Mucosa of stomach (tissue), 1 donor: Measurements from ENCODE around the gene FMNL2.

Source experiments
- H3K27me3 ChIP-seq: one replicate; pipeline ENCODE4 v1.7.0; 2013; ENCODE audit warnings: mild to moderate bottlenecking, low read length; ENCODE audit not compliant: control insufficient read depth, insufficient read depth
- H3K36me3 ChIP-seq: one replicate; pipeline ENCODE4 v1.7.0; 2013; ENCODE audit warnings: low read length; ENCODE audit not compliant: control insufficient read depth, insufficient read depth
- H3K4me1 ChIP-seq: one replicate; pipeline ENCODE4 v1.7.0; 2013; ENCODE audit warnings: mild to moderate bottlenecking, low read length; ENCODE audit not compliant: control insufficient read depth, insufficient read depth
- H3K4me3 ChIP-seq: one replicate; pipeline ENCODE4 v1.7.0; 2013; ENCODE audit warnings: low read length
- H3K9ac ChIP-seq: one replicate; pipeline ENCODE4 v1.7.0; 2013; ENCODE audit warnings: mild to moderate bottlenecking, low read length, moderate library complexity
- H3K9me3 ChIP-seq: one replicate; pipeline ENCODE4 v1.7.0; 2013; ENCODE audit warnings: mild to moderate bottlenecking, low read length, moderate library complexity; ENCODE audit not compliant: control insufficient read depth
- donor health status: Pancreatic carcinoma.

Gene FMNL2

DNA sequence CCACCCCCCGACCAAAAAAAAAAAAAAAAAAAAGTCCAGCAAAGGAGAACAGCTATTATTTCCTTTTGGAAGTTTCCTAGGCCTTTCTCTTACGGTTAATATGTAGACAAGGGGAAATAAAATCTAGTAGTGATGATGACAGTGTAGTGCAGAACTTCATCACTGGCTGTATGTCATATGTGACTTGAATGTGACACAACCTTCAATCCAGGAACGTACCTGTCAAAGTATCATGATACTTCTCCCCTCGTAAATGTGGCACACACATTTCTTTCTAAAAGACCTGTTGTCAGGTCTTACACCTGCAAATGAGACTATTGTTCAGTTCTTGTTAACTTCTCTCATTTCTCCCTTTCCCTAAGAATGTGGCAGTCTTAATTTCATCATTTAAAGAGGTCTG is 208.7 kb downstream of the FMNL2 start:
- peaks cover 38% of the 10 kb centered on the region for H3K4me1 ChIP-seq
- no peaks in the 10 kb centered on the region for H3K36me3 ChIP-seq
- H3K9me3 ChIP-seq, result no peaks in the 10 kb centered on the region
- H3K4me3 ChIP-seq, result no peak overlapping the region
- H3K9ac ChIP-seq, result no peak overlapping the region
- H3K27me3 ChIP-seq, result no peaks in the 10 kb centered on the region

DNA sequence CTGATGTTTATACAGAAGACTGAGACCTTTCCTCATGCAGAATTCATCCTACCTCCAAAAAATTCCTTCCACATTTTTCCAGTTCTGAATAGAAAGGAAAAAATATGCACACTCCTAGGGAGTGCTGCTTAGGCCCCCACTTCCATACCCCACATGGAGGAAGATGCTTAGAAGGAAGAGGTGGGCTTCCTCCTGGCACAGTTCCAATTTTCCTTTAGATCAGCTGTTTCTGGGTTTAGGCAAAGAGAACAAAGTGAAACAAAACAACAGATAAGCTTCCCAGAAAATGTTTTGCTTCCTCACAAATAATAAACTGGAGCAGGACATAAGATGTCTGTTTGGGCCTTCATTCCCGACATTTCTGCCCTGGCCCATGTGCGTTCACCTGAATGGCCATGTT is 209.7 kb downstream of the FMNL2 start:
- Histone ChIP-seq H3K36me3 (no peaks in the 10 kb centered on the region), H3K27me3 (no peaks in the 10 kb centered on the region), H3K9me3 (no peaks in the 10 kb centered on the region), H3K4me3 (no peak overlapping the region), H3K9ac (no peak overlapping the region), H3K4me1 (peaks cover 38% of the 10 kb centered on the region)

DNA sequence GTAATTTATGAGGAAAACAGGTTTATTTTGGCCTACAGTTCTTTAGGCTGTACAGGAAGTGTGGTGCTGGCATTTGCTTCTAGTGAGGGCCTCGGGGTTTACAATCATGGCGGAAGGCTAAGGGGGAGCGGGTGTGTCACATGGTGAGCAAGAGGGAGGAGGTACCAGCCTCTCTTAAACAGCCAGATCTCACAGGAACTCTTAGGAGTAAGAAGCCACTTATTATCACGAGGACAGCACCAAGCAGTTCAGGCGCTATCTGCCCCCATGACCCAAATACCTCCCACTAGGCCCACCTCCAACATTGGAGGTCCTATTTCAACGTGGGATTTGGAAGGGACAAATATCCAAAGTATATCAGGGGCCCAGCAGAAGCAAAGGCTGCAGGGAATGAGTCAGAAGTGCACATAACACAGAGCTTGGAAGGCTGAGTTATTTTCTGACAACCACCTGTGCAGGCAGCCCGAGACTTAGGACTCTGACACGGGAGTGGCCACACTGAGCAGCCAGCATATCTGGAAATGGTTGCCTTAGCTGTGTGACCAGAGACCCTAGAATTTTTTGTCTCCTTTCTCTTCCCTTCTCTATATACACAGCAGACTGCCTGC is 211.4 kb downstream of the FMNL2 start:
- no peak overlapping the region for H3K9ac ChIP-seq

DNA sequence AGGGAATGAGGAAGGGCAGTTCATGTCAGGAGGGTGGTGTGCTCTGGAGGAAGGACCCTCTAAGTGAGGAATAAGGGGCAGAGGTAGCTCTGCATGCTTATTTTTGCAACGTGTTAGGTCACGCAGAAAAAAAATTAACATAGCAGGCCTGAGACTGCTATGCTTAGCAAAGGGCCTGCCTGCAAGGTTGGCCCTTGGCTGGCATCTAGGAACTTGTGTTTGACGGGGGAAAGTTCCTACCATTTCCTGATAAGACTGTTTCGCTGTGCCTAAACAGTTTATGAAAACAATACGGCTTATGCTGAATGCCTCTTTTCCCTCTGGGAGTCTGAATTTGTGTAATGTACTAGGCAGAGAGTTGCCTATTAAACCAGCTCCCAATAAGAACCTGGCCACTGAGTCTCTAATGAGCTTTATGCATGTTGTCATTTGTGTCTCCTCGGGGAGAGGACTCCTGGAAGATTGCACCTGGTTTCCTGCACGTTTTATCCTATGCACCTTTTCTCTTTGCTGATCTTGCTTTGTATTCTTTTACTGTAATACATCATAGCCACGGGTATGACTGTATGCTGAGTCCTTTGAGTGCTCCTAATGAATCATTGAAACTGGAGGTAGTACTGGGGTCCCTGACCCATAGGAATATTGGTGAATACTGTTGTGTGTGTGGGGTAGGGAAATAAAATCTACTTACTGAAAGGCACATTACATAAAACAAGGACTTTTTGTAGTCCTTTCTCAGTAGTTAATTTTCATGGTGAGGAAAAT is 213.3 kb downstream of the FMNL2 start:
- no peak overlapping the region for H3K9ac ChIP-seq

More for the DNA sequence above, 211.4 kb downstream of the FMNL2 start:
- H3K36me3 ChIP-seq, result no peaks in the 10 kb centered on the region
- no peak overlapping the region for H3K4me3 ChIP-seq
- H3K9me3 ChIP-seq, result no peaks in the 10 kb centered on the region
- peaks cover 38% of the 10 kb centered on the region for H3K4me1 ChIP-seq
- H3K27me3 ChIP-seq, result no peaks in the 10 kb centered on the region

DNA sequence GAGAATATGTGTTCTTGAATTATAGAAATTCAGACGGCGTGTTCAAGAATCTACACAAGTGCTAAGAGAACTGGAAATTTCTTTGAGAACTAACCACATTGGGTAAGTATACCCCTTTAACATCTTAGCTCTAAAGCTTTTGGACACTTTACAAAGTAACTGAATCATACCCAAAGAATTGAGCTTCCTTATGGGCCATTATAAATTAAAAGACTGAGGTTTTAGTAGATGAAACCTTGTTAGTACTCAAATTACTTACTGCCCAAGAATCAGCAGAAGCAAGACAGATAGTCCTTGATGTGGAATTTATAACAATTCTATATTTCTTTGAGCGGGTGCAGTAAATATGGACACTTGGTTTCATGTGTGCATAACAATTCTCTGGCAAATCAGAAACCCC is 214.0 kb downstream of the FMNL2 start:
- Histone ChIP-seq H3K4me3 (no peak overlapping the region), H3K9me3 (no peaks in the 10 kb centered on the region), H3K4me1 (peaks cover 25% of the 10 kb centered on the region), H3K9ac (no peak overlapping the region), H3K27me3 (no peaks in the 10 kb centered on the region), H3K36me3 (no peaks in the 10 kb centered on the region)

More for the DNA sequence above, 213.3 kb downstream of the FMNL2 start:
- no peaks in the 10 kb centered on the region for H3K36me3 ChIP-seq
- no peaks in the 10 kb centered on the region for H3K27me3 ChIP-seq
- H3K4me3 ChIP-seq, result no peak overlapping the region
- no peaks in the 10 kb centered on the region for H3K9me3 ChIP-seq
- H3K4me1 ChIP-seq, result peaks cover 27% of the 10 kb centered on the region

DNA sequence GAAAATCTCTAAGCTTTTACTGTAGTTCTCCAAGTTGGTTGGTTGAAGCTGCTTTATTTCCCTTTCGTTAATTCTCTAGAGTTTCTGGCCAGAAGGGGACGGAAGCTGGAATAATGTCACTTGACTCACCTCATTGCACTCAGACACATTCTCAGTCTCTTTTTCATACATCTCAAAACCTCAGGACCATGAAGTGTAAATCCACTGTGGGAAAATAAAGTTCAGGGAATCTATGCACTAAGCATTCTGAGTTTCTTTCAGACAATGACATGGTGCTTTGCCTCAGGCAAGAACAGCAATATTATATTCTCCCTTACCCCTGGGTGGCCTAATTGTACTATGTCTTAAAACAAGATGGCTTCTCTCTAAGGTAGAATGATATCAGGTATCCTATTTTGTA is 214.4 kb downstream of the FMNL2 start:
- H3K4me3 ChIP-seq, result no peak overlapping the region
- no peaks in the 10 kb centered on the region for H3K9me3 ChIP-seq
- peaks cover 28% of the 10 kb centered on the region for H3K4me1 ChIP-seq
- H3K27me3 ChIP-seq, result no peaks in the 10 kb centered on the region
- no peaks in the 10 kb centered on the region for H3K36me3 ChIP-seq
- H3K9ac ChIP-seq, result no peak overlapping the region

DNA sequence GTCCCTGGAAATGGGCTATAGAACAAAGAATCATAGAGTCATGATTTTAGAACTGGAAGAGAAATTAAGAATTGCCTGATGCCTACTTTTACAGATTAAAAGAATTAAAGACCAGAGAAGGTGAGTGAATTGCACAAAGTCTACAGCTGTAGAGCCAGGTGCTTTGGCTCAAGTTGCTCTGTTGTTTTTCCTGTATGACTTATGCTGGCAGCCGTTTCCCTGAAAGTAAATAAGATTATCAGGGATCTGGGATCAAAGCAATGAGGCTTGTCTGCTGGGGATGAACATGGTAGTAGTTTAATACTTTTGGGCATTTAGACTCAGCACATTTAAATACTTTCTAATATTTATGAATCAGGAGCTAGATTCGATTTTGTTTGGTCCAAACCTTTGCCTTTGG is 215.4 kb downstream of the FMNL2 start:
- Histone ChIP-seq H3K9me3 (no peaks in the 10 kb centered on the region), H3K4me1 (peaks cover 30% of the 10 kb centered on the region), H3K9ac (no peak overlapping the region), H3K36me3 (no peaks in the 10 kb centered on the region), H3K4me3 (no peak overlapping the region), H3K27me3 (no peaks in the 10 kb centered on the region)

DNA sequence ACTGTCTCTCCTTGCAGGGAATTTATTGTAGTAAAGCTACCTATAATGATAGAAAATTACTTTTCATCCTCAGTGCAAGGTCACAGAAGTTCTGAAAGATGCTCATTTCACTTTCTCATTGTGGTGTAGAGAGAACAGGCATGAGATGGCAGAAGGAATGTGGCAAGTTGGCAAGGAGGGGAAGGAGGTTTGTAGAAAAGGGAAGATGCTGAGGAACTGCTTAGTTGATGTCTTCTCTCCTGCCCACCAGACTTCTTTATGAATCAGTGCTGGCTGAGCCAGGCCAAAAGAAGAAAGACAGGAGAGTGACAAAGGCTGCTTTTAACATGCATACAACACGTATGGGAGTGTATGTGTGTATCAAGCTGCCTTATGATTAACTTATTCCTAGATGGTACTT is 217.9 kb downstream of the FMNL2 start:
- peaks cover 12% of the 10 kb centered on the region for H3K4me1 ChIP-seq
- H3K9ac ChIP-seq, result no peak overlapping the region
- no peaks in the 10 kb centered on the region for H3K9me3 ChIP-seq
- H3K4me3 ChIP-seq, result no peak overlapping the region
- H3K36me3 ChIP-seq, result no peaks in the 10 kb centered on the region
- no peaks in the 10 kb centered on the region for H3K27me3 ChIP-seq

DNA sequence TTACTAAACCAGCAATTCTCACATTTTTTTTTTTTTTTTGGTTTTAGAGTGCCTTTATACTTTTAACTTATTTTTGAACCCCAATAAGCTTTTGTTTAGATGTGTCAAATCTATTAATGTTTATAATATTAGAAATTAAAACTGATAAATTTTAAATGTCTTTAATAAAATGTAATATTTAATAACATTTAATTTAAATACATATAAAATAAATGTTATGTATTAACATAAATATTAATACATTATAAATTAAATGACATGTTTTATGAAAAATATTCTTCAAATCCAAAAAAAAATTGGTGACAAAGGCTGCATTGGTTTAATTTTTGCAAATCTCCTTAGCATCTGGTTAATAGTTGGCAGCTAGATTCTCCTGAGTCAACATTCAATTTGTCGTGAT is 218.5 kb downstream of the FMNL2 start:
- no peaks in the 10 kb centered on the region for H3K9me3 ChIP-seq
- H3K27me3 ChIP-seq, result no peaks in the 10 kb centered on the region
- H3K9ac ChIP-seq, result no peak overlapping the region
- H3K36me3 ChIP-seq, result no peaks in the 10 kb centered on the region
- H3K4me3 ChIP-seq, result no peak overlapping the region
- peaks cover 6% of the 10 kb centered on the region for H3K4me1 ChIP-seq

DNA sequence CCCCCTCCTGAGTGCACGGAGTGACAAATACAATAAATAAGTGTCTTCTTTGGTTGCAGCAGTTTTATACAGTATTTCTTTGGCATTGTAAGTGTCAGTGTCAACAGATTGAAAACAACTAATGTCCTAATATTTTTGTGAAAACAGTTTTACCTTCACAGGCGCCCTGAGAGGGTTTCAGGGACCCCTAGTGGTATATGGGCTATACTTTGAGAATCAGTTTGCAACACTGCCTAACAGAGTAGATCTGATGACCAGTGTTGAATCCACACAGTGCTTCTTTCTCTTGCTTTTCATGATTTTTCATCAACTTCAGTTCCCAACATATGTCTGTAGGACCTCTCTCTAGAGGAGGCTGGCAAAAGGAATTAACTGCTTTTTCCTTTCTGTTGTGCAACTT is 220.1 kb downstream of the FMNL2 start:
- Histone ChIP-seq H3K4me1 (peaks cover 5% of the 10 kb centered on the region), H3K9ac (no peak overlapping the region), H3K36me3 (no peaks in the 10 kb centered on the region), H3K9me3 (no peaks in the 10 kb centered on the region), H3K27me3 (no peaks in the 10 kb centered on the region), H3K4me3 (no peak overlapping the region)

DNA sequence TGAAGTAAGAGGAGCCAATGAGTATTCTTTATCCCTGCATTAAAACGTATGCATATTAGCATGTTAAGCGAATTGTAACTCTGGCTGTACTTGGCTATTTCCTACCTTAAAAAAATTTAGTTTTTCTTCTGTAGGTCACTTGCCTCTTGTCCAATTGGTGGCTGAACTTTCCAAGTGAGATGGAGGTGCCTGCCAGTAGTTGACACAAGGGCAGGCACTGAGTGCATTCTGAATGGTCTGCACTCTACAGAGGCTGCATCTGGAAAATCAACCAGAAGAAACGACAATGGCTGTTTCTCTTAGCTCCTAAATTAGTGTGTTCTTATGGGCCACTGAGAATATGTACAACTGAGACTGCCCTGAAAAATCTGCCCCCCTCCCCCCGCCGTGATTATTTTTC is 221.5 kb downstream of the FMNL2 start:
- no peaks in the 10 kb centered on the region for H3K9me3 ChIP-seq

DNA sequence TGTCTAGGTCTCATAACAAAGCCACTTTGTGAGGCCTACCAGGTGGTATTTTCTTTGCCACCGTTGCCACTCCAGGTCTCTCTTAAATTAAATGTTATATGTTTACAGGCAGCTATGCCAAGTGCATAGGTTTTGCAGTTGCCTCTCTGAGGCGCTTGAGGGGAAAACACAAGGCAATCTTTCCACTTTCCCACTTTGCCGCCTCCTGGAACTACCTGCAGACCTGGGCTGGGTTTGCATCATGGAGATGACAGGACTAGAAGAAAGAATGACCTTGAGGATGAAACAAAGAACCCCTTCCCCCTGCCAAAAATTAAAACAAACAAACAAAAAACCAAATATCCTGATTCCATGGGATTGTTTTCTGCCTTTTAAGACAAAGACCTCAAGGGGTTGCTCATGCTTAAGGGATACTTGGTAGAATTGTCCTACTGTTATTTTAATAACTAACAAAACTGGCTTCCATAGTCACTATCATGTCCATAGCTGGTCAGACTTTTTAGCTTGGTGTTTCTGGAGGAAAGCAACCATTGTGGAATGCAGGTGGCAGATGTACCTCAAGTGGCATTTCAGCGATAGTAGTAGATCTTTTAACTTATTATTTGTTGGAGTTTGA is 222.4 kb downstream of the FMNL2 start:
- H3K9me3 ChIP-seq, result no peaks in the 10 kb centered on the region
- H3K4me1 ChIP-seq, result peaks cover 8% of the 10 kb centered on the region
- no peaks in the 10 kb centered on the region for H3K36me3 ChIP-seq
- no peak overlapping the region for H3K4me3 ChIP-seq
- no peak overlapping the region for H3K9ac ChIP-seq
- H3K27me3 ChIP-seq, result no peaks in the 10 kb centered on the region

More for the DNA sequence above, 221.5 kb downstream of the FMNL2 start:
- Histone ChIP-seq H3K9ac (no peak overlapping the region), H3K4me1 (peaks cover 5% of the 10 kb centered on the region), H3K27me3 (no peaks in the 10 kb centered on the region), H3K36me3 (no peaks in the 10 kb centered on the region), H3K4me3 (no peak overlapping the region)
